Bone marrow (tissue), 2 donors: ENCODE data around the gene SCYGR2.
"Not testable (repeated sequence)": the region's sequence is repeated elsewhere in the genome, so short reads cannot be mapped to it uniquely, and the experiment has no call there.

Source experiments
- DNase-seq, 2 donors: peaks; one replicate each; lab custom pipeline; 2025; lab: John Stamatoyannopoulos, UW

Gene SCYGR2, protein sequence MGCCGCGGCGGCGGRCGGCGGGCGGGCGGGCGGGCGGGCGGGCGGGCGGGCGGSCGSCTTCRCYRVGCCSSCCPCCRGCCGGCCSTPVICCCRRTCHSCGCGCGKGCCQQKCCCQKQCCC

DNA sequence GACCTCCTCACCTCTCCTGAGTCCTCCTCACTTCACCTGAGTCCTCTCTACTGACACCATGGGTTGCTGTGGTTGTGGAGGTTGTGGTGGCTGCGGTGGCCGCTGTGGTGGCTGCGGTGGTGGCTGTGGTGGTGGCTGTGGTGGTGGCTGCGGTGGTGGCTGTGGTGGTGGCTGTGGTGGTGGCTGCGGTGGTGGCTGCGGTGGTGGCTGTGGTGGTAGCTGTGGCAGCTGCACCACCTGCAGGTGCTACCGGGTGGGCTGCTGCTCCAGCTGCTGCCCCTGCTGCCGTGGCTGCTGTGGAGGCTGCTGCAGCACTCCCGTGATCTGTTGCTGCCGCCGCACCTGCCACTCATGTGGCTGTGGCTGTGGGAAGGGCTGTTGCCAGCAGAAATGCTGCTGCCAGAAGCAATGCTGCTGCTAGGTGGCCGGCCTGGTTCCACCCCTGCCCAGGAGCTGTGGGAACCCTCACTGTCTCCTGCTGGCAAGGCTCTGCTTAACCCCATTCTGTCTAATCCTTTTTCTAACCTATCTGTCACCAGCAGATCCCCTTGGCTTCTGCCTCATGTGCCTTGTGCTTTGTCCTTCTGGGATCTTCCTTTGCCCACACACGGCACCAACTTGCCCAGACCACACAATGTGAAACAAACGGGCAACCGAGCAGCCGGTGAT lies at the start of gene SCYGR2:
Gene SCYGR2, plus strand, starts transcription at position 59 of the 669 bp plus-strand sequence. Its CDS starts 0 bp downstream, at position 59.
- DNase-seq, result not testable (repeated sequence)

DNA sequence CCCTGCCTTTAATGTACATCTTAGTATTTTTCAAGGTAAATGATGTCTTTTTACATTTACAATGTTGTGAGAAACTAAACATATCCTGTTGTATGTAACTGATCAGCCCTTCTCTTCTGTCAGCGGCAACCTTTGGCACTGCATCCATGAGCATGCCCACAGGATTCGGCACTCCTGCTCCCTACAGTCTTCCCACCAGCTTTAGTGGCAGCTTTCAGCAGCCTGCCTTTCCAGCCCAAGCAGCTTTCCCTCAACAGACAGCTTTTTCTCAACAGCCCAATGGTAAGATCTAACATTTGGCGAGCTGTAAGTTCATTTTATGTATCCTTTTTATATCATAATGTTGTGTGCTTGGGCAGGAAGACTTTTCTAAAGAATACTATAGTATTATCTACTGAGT lies 46.9 kb upstream of the SCYGR2 start:
- no peak for DNase-seq

DNA sequence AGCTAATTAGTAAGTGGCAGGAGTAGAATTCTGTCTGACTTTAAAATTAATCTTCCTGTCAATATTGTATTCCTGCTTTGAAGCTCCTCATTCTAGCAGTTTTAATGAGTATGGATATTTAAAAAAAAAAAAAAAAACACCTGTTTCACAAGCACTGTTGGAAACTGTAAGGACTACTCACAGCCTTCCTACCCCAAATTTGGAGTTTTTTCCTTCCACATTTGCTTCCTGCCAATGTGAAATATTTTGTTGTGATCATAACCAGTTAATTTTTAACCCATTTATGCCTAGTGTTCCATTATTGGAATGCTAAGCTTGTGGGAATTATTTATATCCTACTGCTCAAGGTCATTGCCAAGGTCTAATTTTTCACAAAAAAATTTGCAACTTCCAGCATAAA lies 36.1 kb upstream of the SCYGR2 start:
- no peak for DNase-seq

DNA sequence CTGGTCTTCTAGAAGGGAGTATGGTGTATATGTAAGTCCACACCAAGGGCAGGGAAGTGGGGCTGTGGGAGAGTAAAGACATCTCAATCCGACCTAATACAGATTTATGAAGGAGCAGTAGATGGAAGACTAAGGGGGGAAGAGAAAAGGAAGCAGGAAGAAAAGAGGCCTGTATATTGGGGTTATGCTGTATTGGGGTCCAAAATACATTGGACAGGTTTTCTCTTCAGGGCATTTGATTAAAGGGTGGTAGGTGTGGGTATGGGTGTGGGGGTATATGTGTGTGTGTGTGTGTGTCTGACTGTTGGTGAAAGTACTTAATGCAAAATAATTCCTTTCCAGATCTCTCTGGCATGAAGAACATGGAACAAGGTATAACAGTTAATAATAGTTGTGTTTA lies 33.6 kb upstream of the SCYGR2 start:
- DNase-seq, result no peak

DNA sequence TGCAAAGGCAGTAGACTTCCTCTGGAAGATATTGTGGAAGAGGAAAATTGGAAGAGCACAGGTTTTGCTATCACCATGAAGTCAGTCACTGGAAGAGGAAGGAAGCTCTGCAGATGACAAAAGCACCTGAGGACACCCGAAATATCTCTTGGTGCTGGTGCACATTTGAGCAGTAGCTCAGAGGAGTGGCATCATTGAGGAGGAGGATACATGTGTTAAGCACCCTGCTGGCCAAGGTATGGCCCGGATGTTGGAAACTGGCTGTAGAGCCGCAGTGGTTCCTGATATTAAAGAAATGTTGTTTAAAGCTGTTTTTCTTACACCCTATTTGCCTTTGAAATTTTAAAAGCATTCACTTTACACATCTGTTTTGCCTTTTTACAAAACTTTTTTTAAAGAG lies 32.7 kb upstream of the SCYGR2 start:
- no peak for DNase-seq

DNA sequence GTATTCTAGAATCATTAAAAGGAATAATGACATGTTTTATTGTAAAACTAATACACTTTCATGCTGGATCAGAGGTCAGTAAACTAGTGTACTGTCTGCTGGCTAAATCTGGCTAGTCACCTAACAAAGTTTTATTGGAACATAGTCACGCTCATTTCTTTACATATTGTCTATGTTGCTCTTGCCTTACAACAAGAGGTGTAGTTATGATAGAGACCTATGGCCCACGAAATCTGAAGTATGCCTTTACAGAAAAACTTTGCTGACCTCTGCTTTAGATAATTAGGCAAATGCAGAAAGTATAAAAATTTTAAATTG lies 29.9 kb upstream of the SCYGR2 start:
- DNase-seq, result no peak

DNA sequence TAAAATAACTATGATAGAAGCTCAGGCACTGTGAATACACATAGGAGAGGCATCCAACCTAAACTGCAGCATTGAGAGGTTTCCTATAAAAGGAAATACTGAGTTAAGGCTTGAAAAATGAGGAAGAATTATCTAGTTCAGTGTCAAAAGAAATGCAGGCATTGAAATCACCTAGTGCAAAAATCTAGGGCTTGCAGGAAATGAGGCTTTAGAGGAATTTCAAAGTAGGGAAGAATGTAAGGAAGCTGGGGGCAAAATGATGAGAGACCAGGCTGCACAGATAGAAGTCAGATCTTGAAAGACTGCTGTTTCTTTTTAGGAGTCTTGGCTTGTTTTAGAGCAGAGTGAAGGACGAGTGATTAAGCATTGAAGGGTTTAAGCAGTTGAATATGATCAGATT lies 28.1 kb upstream of the SCYGR2 start:
- DNase-seq, result no peak

DNA sequence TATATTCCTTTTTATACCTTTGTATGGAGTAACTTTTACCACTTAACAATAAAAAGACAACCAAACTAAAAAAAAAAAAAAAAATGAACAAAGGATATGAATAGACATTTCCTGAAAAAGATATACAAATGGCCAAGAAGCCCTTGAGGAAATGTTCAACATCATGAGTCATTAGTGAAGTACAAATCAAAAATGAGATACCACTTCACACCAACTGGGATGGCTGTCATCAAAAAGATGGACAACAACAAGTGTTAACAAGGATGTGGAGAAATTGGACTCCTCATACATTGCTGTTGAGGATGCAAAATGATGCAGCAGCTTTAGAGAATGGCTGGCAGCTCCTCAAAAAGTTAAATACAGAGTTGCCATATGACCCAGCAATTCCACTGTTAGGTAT lies 22.6 kb upstream of the SCYGR2 start:
- DNase-seq, result no peak

DNA sequence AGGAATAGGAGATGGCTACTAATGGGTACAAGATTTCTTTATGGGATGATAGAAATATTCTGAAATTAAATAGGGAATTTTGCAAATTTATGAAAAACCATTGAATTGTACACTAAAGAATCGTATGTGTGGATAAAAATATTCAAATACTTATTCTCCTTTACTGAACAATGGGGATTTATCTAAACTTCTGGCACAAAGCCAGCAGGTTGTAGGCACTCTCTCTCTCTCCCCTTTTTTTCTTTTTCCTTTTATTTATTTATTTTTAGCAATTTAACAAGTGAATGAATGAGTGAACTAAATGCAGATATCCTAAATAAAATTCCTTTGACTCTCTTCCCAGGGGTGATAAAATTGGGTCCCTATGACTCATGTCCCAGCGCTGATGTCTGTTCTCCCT lies 21.9 kb upstream of the SCYGR2 start:
- no peak for DNase-seq

DNA sequence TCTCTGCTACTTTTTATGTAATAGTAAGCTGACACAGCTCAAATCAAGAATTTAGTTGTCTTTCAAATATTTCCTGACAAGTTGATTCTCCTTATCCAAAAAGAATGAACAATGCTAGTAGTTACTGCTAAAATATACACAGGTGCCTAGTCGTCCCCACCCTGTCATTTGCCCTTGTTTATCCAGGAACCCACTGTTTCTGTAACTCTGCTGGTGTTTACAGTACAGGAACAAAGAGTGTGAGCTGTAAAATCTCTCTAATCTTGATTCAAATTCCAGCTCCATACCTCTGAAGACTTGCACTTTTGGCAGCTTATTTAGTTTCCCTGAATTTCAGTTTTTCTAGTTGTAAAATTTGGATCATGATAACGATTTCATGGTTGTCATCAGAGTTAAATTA lies 21.1 kb upstream of the SCYGR2 start:
- DNase-seq, result no peak

DNA sequence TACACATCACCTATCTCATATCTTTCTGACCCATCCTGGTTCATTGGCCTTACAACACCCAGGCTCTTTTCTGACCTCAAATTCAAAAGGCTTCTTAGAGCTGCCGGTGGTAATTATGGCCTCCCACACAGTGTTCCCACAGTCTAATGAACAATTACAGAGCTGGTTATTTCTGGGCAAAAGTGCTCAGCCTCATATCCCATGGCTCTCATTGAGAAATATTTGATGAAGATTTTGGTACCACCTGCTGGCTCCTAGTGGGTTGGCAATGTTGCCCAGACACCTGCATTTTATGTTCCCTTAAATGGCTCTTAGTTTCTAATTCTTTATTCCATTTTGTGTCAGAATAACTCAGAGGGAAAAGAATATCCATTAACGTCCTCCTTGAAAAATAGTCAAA lies 20.1 kb upstream of the SCYGR2 start:
- no peak for DNase-seq

DNA sequence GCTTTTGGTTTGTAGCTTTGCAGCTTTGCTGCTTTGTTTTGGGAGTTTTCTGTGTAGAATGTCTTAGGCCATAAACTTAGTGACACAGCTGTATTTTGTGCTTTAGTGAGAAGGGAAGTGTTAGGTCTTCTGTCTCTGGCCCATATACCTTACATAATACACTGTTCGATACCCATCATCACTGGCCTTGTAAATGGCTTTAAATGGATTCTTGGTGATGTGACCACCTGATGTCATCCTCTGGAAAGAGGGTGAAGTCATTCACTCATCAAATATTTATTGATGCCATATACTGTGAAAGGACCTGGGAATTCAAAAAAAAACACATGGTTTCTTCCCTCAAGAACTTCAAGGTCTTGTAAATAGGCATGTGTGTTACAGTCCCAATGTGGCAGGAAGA lies 18.9 kb upstream of the SCYGR2 start:
- no peak for DNase-seq

DNA sequence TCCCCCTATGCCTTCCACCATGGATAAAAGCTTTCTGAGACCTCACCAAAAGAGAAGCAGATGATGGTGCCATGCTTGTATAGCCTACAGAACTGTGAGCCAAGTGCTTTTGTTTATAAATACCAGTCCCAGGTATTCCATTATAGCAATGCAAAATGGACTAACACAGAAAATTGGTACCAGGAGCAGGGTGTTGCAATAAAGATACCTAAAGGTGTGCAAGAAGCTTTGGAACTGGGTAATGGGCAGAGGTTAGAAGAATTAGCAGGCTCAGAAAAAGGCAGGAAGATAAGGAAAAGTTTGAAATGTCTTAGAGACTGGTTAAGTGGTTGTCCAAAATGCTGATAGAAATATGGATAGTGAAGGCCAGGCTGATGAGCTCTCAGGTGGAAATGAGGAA lies 16.3 kb upstream of the SCYGR2 start:
- DNase-seq, result no peak

DNA sequence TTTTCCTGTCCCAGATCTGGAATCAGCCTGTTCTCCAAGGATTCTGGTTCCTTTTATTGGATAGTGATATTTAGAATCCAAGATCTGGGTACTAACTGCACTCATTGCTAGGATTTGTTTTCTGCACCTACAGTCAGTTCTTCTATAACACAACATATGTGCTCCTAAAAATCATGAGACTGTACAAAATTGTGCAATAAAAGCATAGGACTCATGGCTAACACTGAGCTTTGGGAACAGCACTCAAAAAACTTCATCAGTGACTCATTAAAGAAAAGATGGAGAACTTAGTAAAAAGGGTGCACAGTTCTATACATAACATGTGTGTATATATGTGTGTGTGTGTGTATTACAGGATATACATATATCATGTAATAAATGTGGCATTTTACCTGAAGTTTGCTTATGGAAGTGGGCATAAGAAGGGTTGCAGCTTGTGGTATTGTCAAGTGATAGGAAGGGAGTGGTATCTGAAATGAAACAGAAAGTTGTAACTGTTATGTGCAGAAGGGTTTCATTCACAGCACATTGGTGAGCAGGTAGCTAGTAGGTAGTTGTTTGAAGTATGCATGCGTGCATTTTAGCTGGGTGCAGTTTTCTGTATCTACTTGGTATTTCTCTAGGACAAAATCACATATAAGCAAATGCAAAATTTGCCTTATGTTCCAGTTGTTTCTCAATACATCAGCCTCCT lies 5.9 kb upstream of the SCYGR2 start:
- DNase-seq, result no peak

DNA sequence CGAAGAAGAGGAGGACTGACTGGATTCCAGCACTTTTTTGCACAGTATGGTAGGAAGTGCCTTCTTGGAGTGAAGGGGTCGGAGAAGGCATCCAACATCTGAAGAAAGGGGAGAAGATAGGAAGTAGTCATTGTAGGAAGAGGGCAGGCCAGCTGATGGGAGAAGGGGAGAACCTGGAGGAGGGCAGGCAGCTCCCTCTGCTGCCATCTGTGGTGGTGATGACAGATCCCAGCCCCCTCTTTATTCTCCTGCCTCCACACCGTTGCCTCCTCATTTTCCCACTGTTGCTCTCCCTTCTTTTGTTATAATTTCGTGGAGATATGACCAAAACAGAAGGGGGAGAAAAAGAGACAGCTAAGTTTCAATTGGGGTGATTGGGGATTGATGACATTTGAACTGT lies 2.9 kb upstream of the SCYGR2 start:
- DNase-seq, result no peak

DNA sequence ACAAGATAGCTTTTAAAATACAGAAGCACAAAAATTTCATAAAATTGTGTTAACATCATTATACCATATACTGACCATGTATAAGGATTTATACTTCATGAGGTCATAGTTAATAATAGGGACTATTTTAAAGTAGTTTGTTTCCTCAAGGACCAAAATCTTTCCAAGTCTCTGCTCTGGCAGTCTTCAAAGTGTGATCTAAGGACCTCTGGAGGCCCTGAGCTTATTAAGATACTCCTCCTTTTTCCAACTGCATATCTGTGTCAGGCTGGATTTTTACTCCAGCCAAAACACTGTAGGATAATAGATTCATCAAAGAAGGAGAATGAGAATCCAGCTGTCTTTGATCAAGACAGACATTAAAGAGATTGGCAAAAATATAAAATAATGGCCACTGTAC lies 1.7 kb upstream of the SCYGR2 start:
- DNase-seq, result no peak

DNA sequence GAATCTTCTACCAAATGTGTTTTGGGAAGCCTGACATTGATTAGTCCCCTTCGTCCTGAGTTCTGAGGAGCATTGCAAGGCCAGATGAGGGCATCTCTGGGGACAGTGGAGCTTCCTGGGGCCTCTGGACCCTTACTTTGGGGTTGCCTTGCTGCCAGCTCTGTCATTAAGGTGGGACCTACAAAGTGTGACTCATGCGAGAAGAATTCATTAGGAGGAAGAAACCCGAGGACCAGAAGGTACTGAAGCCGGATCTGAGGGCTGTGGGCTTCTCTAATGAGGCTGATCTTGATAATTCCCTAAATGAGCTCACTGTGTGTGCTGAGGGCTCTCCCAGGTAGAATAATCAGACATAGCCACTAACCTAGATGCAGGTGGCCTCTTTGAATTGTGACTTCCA lies 695 bp upstream of the SCYGR2 start:
- no peak for DNase-seq

DNA sequence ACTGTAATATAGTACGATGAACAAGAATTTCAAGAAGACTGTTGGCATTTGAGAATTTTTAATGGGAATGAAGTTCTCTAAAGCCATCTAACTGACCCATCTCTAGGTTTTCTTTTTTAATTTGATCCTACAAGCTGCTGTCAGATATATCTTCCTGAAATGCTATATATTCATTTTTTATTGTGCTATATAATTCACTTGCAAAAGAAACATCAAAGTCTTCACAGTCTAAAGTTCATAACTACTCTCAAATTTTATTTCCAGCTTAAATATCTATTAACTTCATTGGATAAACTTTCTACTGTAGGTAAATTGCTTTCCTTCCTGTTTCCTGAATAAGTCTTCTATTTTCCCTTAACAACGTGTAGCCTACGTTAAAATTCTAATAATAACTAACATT lies 3.7 kb downstream of the SCYGR2 start:
- DNase-seq, result no peak

DNA sequence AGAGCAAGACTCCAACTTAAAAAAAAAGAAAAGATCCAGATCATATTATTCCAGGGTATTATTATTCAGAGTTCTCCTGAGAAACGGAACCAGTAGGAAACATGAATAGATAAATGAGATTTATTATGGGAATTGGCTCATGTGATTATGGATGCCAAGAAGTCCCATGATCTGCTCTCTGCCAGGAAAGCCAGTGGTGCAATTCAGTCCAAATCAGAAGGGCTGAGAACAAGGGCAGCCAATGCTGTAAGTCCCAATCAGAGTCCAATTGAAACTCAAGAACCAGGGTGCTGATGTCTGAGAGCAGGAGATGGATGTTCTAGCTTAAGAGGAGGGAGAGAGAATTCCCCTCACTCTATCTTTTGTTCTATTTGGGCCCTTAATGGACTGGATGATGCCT lies 7.8 kb downstream of the SCYGR2 start:
- DNase-seq, result no peak

DNA sequence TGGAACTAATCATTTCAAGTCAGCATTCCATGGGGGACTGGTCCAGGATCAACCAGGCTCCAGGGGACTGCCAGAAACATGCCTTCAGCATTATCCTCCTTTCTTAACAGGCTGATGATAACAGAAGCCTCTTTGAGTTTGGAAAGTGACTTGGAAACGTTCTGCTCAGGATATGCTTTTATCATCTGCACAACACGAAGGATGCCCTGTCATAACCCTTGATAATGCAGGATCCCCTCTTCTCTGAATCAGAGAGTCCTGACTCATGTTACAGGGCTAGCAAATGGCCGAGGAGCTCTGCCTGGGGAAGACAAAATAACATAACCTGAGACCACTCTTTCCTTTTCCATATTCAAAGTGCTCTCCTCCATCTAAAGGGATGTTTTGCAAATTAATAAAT lies 9.2 kb downstream of the SCYGR2 start:
- no peak for DNase-seq

DNA sequence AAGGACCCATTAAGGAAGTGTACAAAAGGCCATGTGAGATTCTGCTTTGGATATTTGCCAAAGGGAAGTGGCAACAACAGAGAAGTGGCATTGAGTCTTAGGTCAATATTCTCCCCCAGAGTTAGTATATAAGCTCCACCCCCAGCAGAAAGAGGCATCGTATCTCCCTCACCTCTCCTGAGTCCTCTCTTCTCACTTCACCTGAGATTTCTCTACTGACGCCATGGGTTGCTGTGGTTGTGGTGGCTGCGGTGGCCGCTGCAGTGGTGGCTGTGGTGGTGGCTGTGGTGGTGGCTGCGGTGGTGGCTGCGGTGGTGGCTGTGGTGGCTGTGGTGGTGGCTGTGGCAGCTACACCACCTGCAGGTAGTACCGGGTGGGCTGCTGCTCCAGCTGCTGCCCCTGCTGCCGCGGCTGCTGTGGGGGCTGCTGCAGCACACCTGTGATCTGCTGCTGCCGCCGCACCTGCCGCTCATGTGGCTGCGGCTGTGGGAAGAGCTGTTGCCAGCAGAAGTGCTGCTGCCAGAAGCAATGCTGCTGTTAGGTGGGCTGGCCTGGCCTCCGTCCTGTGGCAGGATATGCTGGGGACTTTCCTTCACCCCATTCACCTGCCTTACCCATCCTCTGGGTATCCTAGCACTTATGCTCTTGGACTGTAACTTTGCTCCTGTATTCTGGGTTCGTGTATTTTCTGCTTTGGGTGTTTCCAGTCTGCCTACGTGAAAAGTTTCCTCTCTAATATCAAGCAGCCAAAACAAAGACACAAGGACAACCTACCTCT lies 10.1 kb downstream of the SCYGR2 start:
- peak in 1 of 2 donors; percentile 4 for DNase-seq

DNA sequence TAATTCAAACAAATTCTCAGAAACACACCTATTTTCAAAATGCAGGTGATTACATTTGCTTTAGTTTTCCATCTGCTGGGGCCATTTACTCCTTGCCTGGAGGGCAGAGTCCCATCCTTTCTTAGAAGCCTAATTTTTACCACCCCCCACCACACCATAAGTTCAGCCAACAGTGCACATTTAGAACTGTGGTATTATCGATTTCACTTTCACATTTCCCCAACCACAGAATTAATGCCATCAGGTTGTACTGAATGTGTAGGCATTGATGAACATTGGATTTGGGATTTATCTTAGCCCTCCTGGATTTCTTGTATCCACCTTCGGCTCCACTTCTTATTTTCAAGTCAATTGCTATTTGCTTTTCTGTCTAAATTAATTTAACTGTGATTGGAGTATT lies 11.4 kb downstream of the SCYGR2 start:
- no peak for DNase-seq
